Astrocyte (in vitro differentiated cells and primary cell): ENCODE results near the gene PRUNE1. TPM values are rescaled to one million over a fixed set of nuclear protein-coding genes. Genes with fewer than 3 reads are reported as not detected.

Experiments
- DNase-seq: peaks from one replicate; pipeline ENCODE4 v3.0.0-alpha.2; 2010; ENCODE audit warnings: low read depth
- FAIRE-seq: peaks from 2 replicates; lab custom pipeline; 2011; peaks lifted over from hg19 to GRCh38; lab: Jason Lieb, UNC
- H2AFZ ChIP-seq: 2 replicates; pipeline ENCODE4 v1.6.0; 2012; ENCODE audit warnings: low read depth, low read length, inconsistent platforms
- H3K27ac ChIP-seq: 2 replicates; pipeline ENCODE4 v1.5.1; 2011; ENCODE audit warnings: low read depth, low read length, inconsistent platforms
- H3K27me3 ChIP-seq: 2 replicates; pipeline ENCODE4 v1.6.0; 2011; ENCODE audit warnings: low read length, inconsistent platforms; ENCODE audit not compliant: insufficient read depth
- H3K36me3 ChIP-seq: 2 replicates; pipeline ENCODE4 v1.5.1; 2011; ENCODE audit warnings: low read length, inconsistent platforms; ENCODE audit not compliant: insufficient read depth
- H3K4me1 ChIP-seq: 2 replicates; pipeline ENCODE4 v1.5.1; 2011; ENCODE audit warnings: low read length, inconsistent platforms; ENCODE audit not compliant: insufficient read depth
- H3K4me2 ChIP-seq: 2 replicates; pipeline ENCODE4 v1.6.0; 2012; ENCODE audit warnings: low read length, inconsistent platforms
- H3K4me3 ChIP-seq: 2 replicates; pipeline ENCODE4 v1.5.1; 2011; ENCODE audit warnings: low read depth, mild to moderate bottlenecking, low read length, inconsistent platforms; ENCODE audit not compliant: insufficient read depth
- H3K79me2 ChIP-seq: 2 replicates; pipeline ENCODE4 v1.6.0; 2012; ENCODE audit warnings: mild to moderate bottlenecking, low read length, inconsistent platforms; ENCODE audit not compliant: insufficient read depth
- H3K9ac ChIP-seq: 2 replicates; pipeline ENCODE4 v1.6.0; 2012; ENCODE audit warnings: mild to moderate bottlenecking, low read length, inconsistent platforms
- H3K9me3 ChIP-seq: 2 replicates; pipeline ENCODE4 v1.5.1; 2012; ENCODE audit warnings: low read depth, mild to moderate bottlenecking, low read length, inconsistent platforms; ENCODE audit not compliant: insufficient read depth
- H4K20me1 ChIP-seq: 2 replicates; pipeline ENCODE4 v1.6.0; 2012; ENCODE audit warnings: low read length, inconsistent platforms; ENCODE audit not compliant: insufficient read depth
- H3K27ac Mint-ChIP-seq: one replicate; pipeline ENCODE4 v1.8.0; 2021; ENCODE audit warnings: mild to moderate bottlenecking, mixed read lengths; ENCODE audit not compliant: unreplicated experiment
- H3K27me3 Mint-ChIP-seq: one replicate; pipeline ENCODE4 v1.8.0; 2021; ENCODE audit warnings: low read depth, mixed read lengths; ENCODE audit not compliant: unreplicated experiment
- H3K36me3 Mint-ChIP-seq: one replicate; pipeline ENCODE4 v1.8.0; 2021; ENCODE audit warnings: low read depth, mixed read lengths; ENCODE audit not compliant: unreplicated experiment
- H3K4me1 Mint-ChIP-seq: one replicate; pipeline ENCODE4 v1.8.0; 2021; ENCODE audit warnings: low read depth, mixed read lengths; ENCODE audit not compliant: unreplicated experiment
- H3K4me3 Mint-ChIP-seq: one replicate; pipeline ENCODE4 v1.8.0; 2021; ENCODE audit warnings: mild to moderate bottlenecking, moderate library complexity, mixed read lengths; ENCODE audit not compliant: unreplicated experiment
- H3K9me3 Mint-ChIP-seq: one replicate; pipeline ENCODE4 v1.8.0; 2021; ENCODE audit warnings: mild to moderate bottlenecking, mixed read lengths; ENCODE audit not compliant: unreplicated experiment
- CTCF ChIP-seq: IDR thresholded peaks from 2 replicates; pipeline ENCODE4 v1.5.1; 2011; ENCODE audit warnings: low read depth, mild to moderate bottlenecking, inconsistent platforms, low read length, moderate library complexity; ENCODE audit not compliant: insufficient read depth
- EZH2 ChIP-seq: IDR thresholded peaks from 2 replicates; pipeline ENCODE4 v1.6.1; 2012; ENCODE audit warnings: mild to moderate bottlenecking, low read length, inconsistent platforms; ENCODE audit not compliant: insufficient read depth
- total RNA-seq: library from RNA; stranded (reverse); gene quantifications from 2 replicates; pipeline ENCODE4 v1.2.1, GENCODE V29; 2021

The PRUNE1 gene
- total RNA-seq, 1 donor from 2014 or later = 14.3 TPM

DNA sequence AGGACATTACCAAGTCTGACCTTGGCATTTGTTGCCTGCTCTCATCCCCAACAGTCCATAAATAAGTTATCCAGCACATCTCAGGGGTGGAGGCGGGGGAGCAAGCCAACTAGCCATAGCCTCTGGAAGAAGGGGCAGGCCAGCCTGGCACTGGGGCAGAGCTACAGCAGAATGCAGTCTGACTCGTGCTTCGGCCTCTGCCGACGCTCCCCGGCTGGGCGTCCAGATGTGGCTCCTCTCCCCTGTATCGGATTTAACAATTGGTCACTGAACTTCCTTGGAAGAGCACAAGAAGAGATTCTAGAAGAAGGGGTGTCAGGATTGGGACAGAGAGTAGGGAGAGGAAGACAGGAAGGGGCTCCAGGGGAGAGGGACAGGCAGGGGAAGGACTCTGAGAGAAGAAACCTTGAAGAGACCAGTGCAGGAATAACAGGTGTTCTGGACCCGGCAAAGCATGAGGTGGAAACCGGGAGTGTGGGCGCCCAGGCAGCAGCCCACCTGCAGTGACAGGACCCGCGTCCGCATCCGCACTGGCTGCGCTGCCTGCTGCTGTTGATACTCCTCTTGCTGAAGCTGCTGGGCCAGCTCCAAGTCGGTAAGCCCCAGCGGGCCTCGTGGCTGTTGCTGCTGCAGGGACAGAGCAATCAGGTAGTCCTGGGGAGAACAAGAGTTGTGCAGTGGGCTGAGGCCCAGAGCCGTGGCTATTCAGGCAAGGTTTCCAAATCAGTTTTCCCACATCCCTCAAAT lies 10.9 kb upstream of the PRUNE1 start:
- H3K9ac ChIP-seq = no peak overlapping the region
- no peak overlapping the region for H3K27ac ChIP-seq
- no peak overlapping the region for H3K4me2 ChIP-seq
- no peak overlapping the region for H3K4me3 Mint-ChIP-seq
- no peak for FAIRE-seq
- H3K9me3 ChIP-seq = no peaks in the 10 kb centered on the region
- peaks cover 11% of the 10 kb centered on the region for H3K36me3 Mint-ChIP-seq
- no peaks in the 10 kb centered on the region for H3K79me2 ChIP-seq
- peaks cover 26% of the 10 kb centered on the region for H3K4me1 ChIP-seq
- H3K4me3 ChIP-seq = no peak overlapping the region
- no peak for DNase-seq
- no peaks in the 10 kb centered on the region for H4K20me1 ChIP-seq
- TF ChIP-seq CTCF = no peak
- TF ChIP-seq EZH2 = no peak
- H3K27ac Mint-ChIP-seq = peak overlapping the region; percentile 62
- H3K9me3 Mint-ChIP-seq = peaks cover 2% of the 10 kb centered on the region
- H3K27me3 Mint-ChIP-seq = no peaks in the 10 kb centered on the region
- no peaks in the 10 kb centered on the region for H3K36me3 ChIP-seq
- no peaks in the 10 kb centered on the region for H3K27me3 ChIP-seq
- H3K4me1 Mint-ChIP-seq = peaks cover 30% of the 10 kb centered on the region
- H2AFZ ChIP-seq = no peak overlapping the region

- DNase-seq = no peak
- Histone ChIP-seq H3K4me2 (no peak overlapping the region), H3K4me3 (no peak overlapping the region), H3K9me3 (no peaks in the 10 kb centered on the region), H3K27me3 (no peaks in the 10 kb centered on the region), H3K36me3 (no peaks in the 10 kb centered on the region), H2AFZ (no peak overlapping the region), H3K4me1 (peaks cover 27% of the 10 kb centered on the region), H3K9ac (no peak overlapping the region), H3K27ac (no peak overlapping the region), H4K20me1 (no peaks in the 10 kb centered on the region), H3K79me2 (no peaks in the 10 kb centered on the region)
- no peak overlapping the region for H3K27ac Mint-ChIP-seq
- no peak for FAIRE-seq
- no peaks in the 10 kb centered on the region for H3K27me3 Mint-ChIP-seq
- H3K4me3 Mint-ChIP-seq = no peak overlapping the region
- peaks cover 11% of the 10 kb centered on the region for H3K36me3 Mint-ChIP-seq
- peaks cover 35% of the 10 kb centered on the region for H3K4me1 Mint-ChIP-seq
- no peak for TF ChIP-seq CTCF
- H3K9me3 Mint-ChIP-seq = peaks cover 2% of the 10 kb centered on the region
These were observed 10.3 kb upstream of the PRUNE1 start for GRCh38 chr1:150997949-150998348.

DNA sequence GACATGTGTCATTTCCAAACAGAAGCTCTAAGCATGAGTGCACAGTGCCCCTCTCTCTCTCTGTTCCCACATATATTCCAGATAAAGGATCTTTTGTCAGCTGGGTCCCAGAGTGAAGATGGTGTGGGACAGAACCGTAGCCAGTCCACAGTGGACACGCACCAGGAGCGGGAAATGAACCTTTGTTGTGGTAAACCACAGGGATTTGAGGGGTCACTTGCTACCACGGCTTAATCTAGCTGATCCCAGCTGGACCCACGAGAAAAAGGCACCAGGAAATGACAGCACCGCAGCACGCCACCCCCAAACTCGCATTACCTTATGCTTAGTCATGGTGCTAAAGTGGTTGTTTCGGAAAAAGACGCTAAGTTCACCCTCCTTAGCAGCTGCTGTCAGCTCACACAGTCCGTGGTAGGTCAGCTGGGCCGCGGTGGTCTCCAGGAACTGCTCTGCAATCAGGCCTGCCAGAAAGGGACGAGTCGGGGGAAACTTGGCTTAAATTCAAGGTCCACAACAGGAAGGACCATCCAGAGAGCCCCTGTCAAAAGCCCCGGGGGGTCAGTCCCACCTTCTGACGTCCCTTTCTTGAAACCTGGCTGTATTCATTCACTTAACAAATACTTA lies 9.1 kb upstream of the PRUNE1 start:
- FAIRE-seq (peak; percentile 52), DNase-seq (peak; percentile 93)
- H3K9me3 ChIP-seq = no peaks in the 10 kb centered on the region
- peak overlapping the region; percentile 24 for H2AFZ ChIP-seq
- peak overlapping the region; percentile 45 for H3K4me3 Mint-ChIP-seq
- no peaks in the 10 kb centered on the region for H3K27me3 ChIP-seq
- peaks cover 38% of the 10 kb centered on the region for H3K4me1 Mint-ChIP-seq
- no peaks in the 10 kb centered on the region for H4K20me1 ChIP-seq
- H3K79me2 ChIP-seq = no peaks in the 10 kb centered on the region
- H3K27ac Mint-ChIP-seq = peak overlapping the region; percentile 92
- H3K9ac ChIP-seq = peak overlapping the region; percentile 71
- H3K4me3 ChIP-seq = peak overlapping the region; percentile 27
- H3K4me2 ChIP-seq = peak overlapping the region; percentile 77
- no peaks in the 10 kb centered on the region for H3K27me3 Mint-ChIP-seq
- peaks cover 31% of the 10 kb centered on the region for H3K4me1 ChIP-seq
- peak overlapping the region; percentile 79 for H3K27ac ChIP-seq
- no peak for TF ChIP-seq EZH2
- H3K36me3 Mint-ChIP-seq = peaks cover 11% of the 10 kb centered on the region
- H3K36me3 ChIP-seq = no peaks in the 10 kb centered on the region
- peaks cover 2% of the 10 kb centered on the region for H3K9me3 Mint-ChIP-seq
